ENCODE data around the gene E2F8.

The E2F8 gene

DNA sequence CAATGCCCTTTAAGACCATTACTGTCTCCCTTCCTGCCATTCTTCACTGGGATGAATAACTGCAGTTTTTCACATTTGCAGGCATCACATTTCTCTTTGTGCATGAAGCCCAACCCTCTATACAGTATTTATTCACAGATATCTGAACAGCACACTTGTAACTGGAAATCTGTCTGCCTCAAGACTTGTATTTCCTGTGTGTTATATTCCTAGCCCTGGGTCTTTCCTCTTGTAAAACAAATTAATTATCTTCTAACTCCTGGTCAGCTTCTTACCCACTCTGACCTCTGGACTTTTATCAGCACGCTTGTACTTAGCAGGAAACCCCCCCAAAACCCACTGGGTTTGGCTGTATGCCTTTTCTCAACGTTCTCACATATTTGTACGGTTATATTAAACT, 41.0 kb downstream of the E2F8 start:
- H3K4me3 ChIP-seq (replicated peaks; ENCODE audit: low read depth, low read length), result no peak overlapping the region
- no peak for DNase-seq (ENCODE audit: extremely low read depth, low read depth)
- TF ChIP-seq, protein P1, sequence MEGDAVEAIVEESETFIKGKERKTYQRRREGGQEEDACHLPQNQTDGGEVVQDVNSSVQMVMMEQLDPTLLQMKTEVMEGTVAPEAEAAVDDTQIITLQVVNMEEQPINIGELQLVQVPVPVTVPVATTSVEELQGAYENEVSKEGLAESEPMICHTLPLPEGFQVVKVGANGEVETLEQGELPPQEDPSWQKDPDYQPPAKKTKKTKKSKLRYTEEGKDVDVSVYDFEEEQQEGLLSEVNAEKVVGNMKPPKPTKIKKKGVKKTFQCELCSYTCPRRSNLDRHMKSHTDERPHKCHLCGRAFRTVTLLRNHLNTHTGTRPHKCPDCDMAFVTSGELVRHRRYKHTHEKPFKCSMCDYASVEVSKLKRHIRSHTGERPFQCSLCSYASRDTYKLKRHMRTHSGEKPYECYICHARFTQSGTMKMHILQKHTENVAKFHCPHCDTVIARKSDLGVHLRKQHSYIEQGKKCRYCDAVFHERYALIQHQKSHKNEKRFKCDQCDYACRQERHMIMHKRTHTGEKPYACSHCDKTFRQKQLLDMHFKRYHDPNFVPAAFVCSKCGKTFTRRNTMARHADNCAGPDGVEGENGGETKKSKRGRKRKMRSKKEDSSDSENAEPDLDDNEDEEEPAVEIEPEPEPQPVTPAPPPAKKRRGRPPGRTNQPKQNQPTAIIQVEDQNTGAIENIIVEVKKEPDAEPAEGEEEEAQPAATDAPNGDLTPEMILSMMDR (IDR thresholded peaks at IDR 0.05; ENCODE audit: low read depth, low read length, missing control alignments), result no peak

DNA sequence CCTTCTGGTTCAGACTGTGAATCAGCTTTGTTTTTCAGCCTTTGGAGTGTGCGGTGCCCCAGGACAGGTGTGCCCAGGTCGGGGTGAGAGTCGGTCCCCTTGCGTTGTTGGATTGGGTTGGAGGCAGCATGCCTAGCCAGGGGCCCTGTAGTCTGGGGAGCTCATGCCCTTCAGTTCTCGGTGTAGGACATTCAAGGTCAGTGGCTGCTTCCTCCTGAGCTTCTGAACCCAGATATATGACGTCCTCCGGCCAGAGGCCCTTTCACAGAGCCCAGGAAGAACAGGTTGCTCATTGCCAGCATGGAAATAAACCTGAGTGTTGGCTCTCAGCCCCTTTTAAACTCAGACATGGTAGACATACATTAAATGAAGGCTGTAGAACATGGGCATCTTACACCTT, 41.7 kb downstream of the E2F8 start:
- no peak for DNase-seq (ENCODE audit: extremely low read depth, low read depth)
- TF ChIP-seq, protein P1 (IDR thresholded peaks at IDR 0.05; ENCODE audit: low read depth, low read length, missing control alignments), result no peak
- H3K4me3 ChIP-seq (replicated peaks; ENCODE audit: low read depth, low read length), result no peak overlapping the region

DNA sequence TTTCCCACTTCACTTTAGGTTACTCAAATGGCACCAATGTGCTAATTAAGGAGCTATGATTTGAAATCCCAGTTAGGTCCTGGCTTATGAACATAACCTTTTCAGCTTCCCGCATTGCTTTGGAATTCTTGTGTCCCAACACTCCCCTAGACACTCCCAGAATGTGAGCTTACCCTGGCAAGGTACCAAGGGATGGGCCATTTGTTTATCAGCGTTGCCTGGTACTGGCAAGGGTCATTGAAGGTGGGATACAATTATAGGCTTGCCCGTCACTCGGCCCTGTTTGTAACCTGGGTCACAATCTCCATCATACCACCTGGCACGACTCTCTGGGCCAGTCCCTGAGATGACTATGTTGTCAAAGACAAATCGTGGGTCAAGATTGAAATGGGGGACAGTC, 44.3 kb downstream of the E2F8 start:
- H3K4me3 ChIP-seq (replicated peaks; ENCODE audit: low read depth, low read length), result no peak overlapping the region
- no peak for DNase-seq (ENCODE audit: extremely low read depth, low read depth)
- TF ChIP-seq, protein P1 (IDR thresholded peaks at IDR 0.05; ENCODE audit: low read depth, low read length, missing control alignments), result no peak

DNA sequence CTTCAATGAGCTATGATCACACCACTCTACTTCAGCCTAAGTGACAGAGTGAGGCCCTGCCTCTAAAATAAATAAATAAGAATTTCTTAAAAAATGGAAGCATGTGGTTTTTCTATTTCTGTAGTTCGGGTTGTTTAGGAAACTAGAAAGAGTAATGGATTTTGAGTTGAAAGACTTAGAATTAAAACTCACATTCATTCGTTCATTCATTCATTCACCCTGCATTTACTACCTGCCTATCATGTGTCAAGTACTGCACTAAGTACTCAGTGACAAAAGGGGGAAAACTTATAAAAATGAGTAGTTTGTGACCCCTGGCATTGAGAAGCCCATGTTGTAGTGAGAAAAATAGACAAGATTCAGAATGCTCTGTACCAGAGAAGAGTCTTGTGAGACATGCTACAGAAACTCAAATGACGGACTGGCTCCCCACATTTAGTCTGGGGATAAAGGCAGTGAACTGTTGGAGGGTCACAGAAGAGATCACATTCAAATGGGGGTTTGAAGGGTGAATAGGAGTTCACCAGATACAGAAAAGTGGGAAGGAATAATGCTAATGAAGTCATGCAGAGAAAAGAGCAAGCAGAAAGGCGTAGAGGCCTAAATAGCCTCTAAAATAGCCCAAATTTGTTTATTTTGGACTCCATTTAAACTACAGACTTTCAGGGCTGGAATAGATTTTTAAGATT, 46.0 kb downstream of the E2F8 start:
- DNase-seq (ENCODE audit: extremely low read depth, low read depth), result no peak

DNA sequence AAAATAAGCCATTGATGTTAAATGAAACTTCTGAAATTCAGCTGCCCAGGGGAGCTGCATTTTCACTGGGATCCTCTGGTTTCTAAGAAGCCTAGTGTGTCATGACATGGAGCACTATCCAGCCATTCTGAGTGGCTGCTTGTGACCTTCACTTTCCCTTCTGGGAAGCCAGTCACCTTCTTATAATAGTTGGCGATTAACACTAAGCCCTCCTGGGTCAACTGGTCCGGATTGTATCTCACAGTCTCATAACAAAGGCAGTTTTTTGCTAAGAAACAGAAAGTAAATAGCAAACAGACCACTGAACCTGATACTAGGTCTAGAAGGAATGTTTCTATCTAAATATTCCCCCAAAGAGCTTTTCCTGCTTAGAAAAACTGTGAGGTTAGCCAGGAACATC, 46.8 kb downstream of the E2F8 start:
- no peak overlapping the region for H3K4me3 ChIP-seq (replicated peaks; ENCODE audit: low read depth, low read length)
- DNase-seq (ENCODE audit: extremely low read depth, low read depth), result no peak

More for the DNA sequence above, 46.0 kb downstream of the E2F8 start:
- TF ChIP-seq, protein P1 (IDR thresholded peaks at IDR 0.05; ENCODE audit: low read depth, low read length, missing control alignments), result no peak
- no peak overlapping the region for H3K4me3 ChIP-seq (replicated peaks; ENCODE audit: low read depth, low read length)

DNA sequence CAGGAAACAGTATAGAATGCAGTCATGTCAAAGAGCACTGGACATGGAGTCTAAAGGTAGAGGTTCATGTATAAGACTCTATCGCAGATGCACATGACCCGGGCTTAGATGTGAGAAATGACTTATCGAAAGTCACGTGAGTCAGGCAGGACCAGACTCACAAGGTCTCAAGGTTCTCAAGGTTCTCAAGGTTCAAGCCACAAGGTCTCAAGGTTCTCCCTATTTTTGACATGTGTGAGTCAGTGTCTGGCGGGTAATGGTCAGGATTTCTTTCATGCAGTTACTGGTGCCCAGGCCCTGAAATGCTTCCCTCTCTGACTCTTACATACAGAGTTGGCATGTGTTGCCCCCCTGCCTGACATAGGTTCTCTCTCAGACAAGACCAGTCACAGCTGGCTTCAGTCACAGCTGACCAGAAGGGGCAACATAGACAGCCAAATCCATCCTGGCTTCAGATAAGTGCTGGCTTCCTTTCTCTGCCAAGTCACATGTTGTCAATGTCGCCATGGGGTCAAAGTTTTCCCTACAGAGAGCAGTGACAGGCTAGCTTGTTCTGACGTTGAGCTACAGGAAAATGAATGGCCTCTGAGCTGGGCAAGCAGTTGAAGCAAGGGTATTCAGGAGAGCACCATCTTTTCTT, 49.1 kb downstream of the E2F8 start:
- no peak overlapping the region for H3K4me3 ChIP-seq (replicated peaks; ENCODE audit: low read depth, low read length)
- TF ChIP-seq, protein P1 (IDR thresholded peaks at IDR 0.05; ENCODE audit: low read depth, low read length, missing control alignments), result no peak
- no peak for DNase-seq (ENCODE audit: extremely low read depth, low read depth)

More for the DNA sequence above, 46.8 kb downstream of the E2F8 start:
- TF ChIP-seq, protein P1 (IDR thresholded peaks at IDR 0.05; ENCODE audit: low read depth, low read length, missing control alignments), result no peak

Measured in HFF-Myc (cell line).